Smooth muscle cell (in vitro differentiated cells): ENCODE measurements around the gene AGO4. TPM values are rescaled to one million over a fixed set of nuclear protein-coding genes. Genes with fewer than 3 reads are reported as not detected.

Experiments
- DNase-seq: peaks from one replicate; lab custom pipeline; 2025; ENCODE audit not compliant: unreplicated experiment; lab: John Stamatoyannopoulos, UW
- H2AFZ ChIP-seq: fragments of 200-600 bp; sonication (generic); 2 replicates; pipeline ENCODE4 v1.6.0; 2016; ENCODE audit warnings: antibody characterized with exemption, low read depth, mild to moderate bottlenecking
- H3F3A ChIP-seq: fragments of 200-600 bp; sonication (generic); 2 replicates; pipeline ENCODE4 v1.6.0; 2017; ENCODE audit warnings: antibody characterized with exemption, low read depth
- H3K27ac ChIP-seq: fragments of 200-600 bp; sonication (generic); 2 replicates; pipeline ENCODE4 v1.5.1; 2016; ENCODE audit warnings: low read depth, mild to moderate bottlenecking
- H3K27me3 ChIP-seq: fragments of 200-600 bp; sonication (generic); 2 replicates; pipeline ENCODE4 v1.6.1; 2016; ENCODE audit warnings: low read depth, mild to moderate bottlenecking
- H3K36me3 ChIP-seq: fragments of 200-600 bp; sonication (generic); 2 replicates; pipeline ENCODE4 v1.5.1; 2016; ENCODE audit warnings: low read depth
- H3K4me1 ChIP-seq: fragments of 200-600 bp; sonication (generic); 2 replicates; pipeline ENCODE4 v1.5.1; 2016; ENCODE audit warnings: low read depth
- H3K4me2 ChIP-seq: fragments of 200-600 bp; sonication (generic); 2 replicates; pipeline ENCODE4 v1.6.0; 2016; ENCODE audit warnings: mild to moderate bottlenecking
- H3K4me3 ChIP-seq: fragments of 200-600 bp; sonication (generic); 2 replicates; pipeline ENCODE4 v1.5.1; 2016; ENCODE audit warnings: mild to moderate bottlenecking
- H3K79me2 ChIP-seq: fragments of 200-600 bp; sonication (generic); 2 replicates; pipeline ENCODE4 v1.6.0; 2016; ENCODE audit warnings: low read depth, mild to moderate bottlenecking
- H3K9ac ChIP-seq: fragments of 200-600 bp; sonication (generic); 2 replicates; pipeline ENCODE4 v1.6.0; 2016; ENCODE audit warnings: low read depth
- H3K9me3 ChIP-seq: fragments of 200-600 bp; sonication (generic); replicated peaks from 2 replicates; pipeline ENCODE4 v1.5.1; 2016; ENCODE audit warnings: low read depth
- H4K20me1 ChIP-seq: fragments of 200-600 bp; sonication (generic); 2 replicates; pipeline ENCODE4 v1.6.0; 2016; ENCODE audit warnings: low read depth
- WGBS: methylation state at CpG from one replicate; pipeline ENCODE4 v1.1.7; 2016; ENCODE audit warnings: low lambda C conversion rate; 5-methylcytosine and 5-hydroxymethylcytosine counted together
- polyA plus RNA-seq: library from polyadenylated mRNA; unstranded; fragments of >200 nt; fragmentation: Nextera tagmentation; extraction: Ambion mirVana; gene quantifications from 2 replicates; pipeline ENCODE4 v1.2.1, GENCODE V29; 2016
- total RNA-seq: library from RNA; depleted of rRNA; stranded (reverse); fragments of >200 nt; gene quantifications from 2 replicates; pipeline ENCODE4 v1.2.3, GENCODE V29; 2014
- TF ChIP-seq, protein P1 (sequence below): fragments of 200-600 bp; sonication (generic); IDR thresholded peaks from 2 replicates; pipeline ENCODE4 v1.5.1; 2017; ENCODE audit warnings: borderline replicate concordance, mild to moderate bottlenecking, antibody characterized with exemption; ENCODE audit not compliant: insufficient read depth, poor library complexity, severe bottlenecking

The AGO4 gene
- total and polyA plus RNA-seq, 2 experiments from 2014 or later, result 5.8 to 10.7 TPM

DNA sequence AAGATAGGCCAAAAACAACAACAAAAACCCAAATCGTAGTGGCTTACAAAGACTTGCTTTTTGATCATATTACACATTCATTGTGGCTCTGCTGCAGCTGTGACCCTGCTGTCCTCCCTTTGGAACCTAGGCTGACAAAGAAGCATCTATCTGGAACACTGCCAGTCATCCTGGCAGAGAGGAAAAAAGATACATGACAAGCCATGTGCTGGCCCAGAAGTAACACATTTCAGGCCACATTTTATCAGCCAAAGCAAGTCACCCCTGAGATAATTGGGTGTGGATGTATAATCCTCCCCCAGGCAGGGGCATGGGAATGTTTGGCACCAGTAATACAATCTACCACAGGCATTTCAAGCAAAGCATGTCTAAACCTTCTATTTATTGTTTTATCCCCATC lies 38.0 kb downstream of the AGO4 start:
- no peak for DNase-seq

DNA sequence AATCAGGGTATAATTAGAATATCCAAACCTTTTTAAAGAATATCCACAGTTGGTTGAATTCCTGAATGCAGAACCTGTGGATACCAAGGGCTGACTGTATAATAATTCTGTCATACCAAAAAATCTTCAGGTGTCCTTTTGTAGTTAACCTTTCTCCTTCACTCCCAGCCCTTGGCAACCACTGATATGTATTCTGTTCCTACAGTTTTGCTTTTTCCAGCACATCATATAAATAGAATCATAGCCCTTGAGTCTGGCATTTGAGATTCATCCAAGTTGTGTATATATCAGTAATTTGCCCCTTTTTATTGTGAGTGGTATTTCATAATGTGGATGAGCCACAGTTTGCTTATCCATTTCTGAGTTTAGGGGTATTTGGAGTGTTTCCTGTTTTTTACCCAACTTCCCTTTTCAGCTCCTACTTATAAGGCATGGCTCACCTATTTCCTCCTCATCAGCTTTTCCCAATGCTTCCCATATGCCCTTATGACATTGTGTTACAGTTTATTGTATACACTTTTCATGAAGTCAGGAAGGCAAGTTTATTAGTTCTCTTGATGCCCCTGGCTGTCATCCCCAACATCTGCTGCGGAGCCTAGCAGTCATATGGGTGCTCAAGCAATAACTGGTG lies 40.2 kb downstream of the AGO4 start:
- Histone ChIP-seq H2AFZ (no peak overlapping the region), H3K9me3 (no peaks in the 10 kb centered on the region), H3K36me3 (peaks cover 3% of the 10 kb centered on the region), H3K79me2 (no peaks in the 10 kb centered on the region), H3K4me2 (no peak overlapping the region), H3K9ac (no peak overlapping the region), H3K27me3 (no peaks in the 10 kb centered on the region), H3K4me3 (no peak overlapping the region), H4K20me1 (no peaks in the 10 kb centered on the region), H3K27ac (no peak overlapping the region), H3K4me1 (no peaks in the 10 kb centered on the region), H3F3A (no peaks in the 10 kb centered on the region)
- TF ChIP-seq, protein P1, sequence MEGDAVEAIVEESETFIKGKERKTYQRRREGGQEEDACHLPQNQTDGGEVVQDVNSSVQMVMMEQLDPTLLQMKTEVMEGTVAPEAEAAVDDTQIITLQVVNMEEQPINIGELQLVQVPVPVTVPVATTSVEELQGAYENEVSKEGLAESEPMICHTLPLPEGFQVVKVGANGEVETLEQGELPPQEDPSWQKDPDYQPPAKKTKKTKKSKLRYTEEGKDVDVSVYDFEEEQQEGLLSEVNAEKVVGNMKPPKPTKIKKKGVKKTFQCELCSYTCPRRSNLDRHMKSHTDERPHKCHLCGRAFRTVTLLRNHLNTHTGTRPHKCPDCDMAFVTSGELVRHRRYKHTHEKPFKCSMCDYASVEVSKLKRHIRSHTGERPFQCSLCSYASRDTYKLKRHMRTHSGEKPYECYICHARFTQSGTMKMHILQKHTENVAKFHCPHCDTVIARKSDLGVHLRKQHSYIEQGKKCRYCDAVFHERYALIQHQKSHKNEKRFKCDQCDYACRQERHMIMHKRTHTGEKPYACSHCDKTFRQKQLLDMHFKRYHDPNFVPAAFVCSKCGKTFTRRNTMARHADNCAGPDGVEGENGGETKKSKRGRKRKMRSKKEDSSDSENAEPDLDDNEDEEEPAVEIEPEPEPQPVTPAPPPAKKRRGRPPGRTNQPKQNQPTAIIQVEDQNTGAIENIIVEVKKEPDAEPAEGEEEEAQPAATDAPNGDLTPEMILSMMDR, result no peak
- WGBS, result 100% methylated on average over 1 of the region's 1 CpG
- DNase-seq, result no peak

More for the DNA sequence above, 38.0 kb downstream of the AGO4 start:
- H3K27ac ChIP-seq, result no peak overlapping the region
- H4K20me1 ChIP-seq, result no peaks in the 10 kb centered on the region
- no peaks in the 10 kb centered on the region for H3F3A ChIP-seq
- H3K4me3 ChIP-seq, result no peak overlapping the region
- no peaks in the 10 kb centered on the region for H3K27me3 ChIP-seq
- no peaks in the 10 kb centered on the region for H3K79me2 ChIP-seq
- no peaks in the 10 kb centered on the region for H3K9me3 ChIP-seq
- H2AFZ ChIP-seq, result no peak overlapping the region
- H3K4me1 ChIP-seq, result no peaks in the 10 kb centered on the region
- WGBS, result 97% methylated on average over 1 of the region's 1 CpG
- peaks cover 10% of the 10 kb centered on the region for H3K36me3 ChIP-seq
- H3K9ac ChIP-seq, result no peak overlapping the region
- H3K4me2 ChIP-seq, result no peak overlapping the region
- TF ChIP-seq, protein P1, result no peak

DNA sequence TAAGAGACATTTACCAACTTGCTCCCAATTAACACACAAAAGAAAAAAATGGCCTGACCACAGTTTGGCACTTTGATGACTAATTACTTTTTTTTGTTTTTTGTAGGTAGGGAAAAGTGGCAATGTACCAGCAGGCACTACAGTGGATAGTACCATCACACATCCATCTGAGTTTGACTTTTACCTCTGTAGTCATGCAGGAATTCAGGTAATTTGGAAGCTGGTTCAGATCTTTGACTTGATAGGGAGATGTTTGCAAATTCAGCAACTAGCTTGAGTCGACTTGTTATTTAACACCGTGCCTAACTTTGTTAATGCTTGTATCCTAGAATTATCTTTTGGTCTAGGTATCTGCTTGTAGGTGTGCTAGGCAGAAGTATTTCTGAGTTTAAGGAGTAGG lies 42.2 kb downstream of the AGO4 start:
- no peaks in the 10 kb centered on the region for H3K79me2 ChIP-seq
- H3K9ac ChIP-seq, result no peak overlapping the region
- peaks cover 3% of the 10 kb centered on the region for H3K4me1 ChIP-seq
- TF ChIP-seq, protein P1, result no peak
- no peaks in the 10 kb centered on the region for H4K20me1 ChIP-seq
- no peak overlapping the region for H3K4me3 ChIP-seq
- 38% methylated on average over 2 of the region's 2 CpGs for WGBS
- H2AFZ ChIP-seq, result no peak overlapping the region
- no peak for DNase-seq
- no peaks in the 10 kb centered on the region for H3K36me3 ChIP-seq
- no peak overlapping the region for H3K4me2 ChIP-seq
- no peaks in the 10 kb centered on the region for H3K27me3 ChIP-seq
- H3K9me3 ChIP-seq, result no peaks in the 10 kb centered on the region
- no peak overlapping the region for H3K27ac ChIP-seq
- H3F3A ChIP-seq, result no peaks in the 10 kb centered on the region

DNA sequence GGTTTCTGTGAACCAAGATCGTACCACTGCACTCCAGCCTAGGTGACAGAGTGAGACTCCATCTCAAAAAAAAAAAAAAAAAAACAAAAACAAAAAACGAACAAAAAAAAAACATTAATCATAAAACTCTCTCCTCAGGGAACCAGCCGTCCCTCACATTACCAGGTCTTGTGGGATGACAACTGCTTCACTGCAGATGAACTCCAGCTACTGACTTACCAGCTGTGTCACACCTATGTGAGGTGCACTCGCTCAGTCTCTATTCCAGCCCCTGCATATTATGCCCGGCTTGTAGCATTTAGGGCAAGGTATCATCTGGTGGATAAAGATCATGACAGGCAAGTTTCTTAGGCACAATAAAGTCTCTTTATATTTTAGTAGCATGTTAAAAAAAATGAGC lies 42.9 kb downstream of the AGO4 start:
- Histone ChIP-seq H3K27me3 (no peaks in the 10 kb centered on the region), H3K36me3 (no peaks in the 10 kb centered on the region), H3K4me1 (peaks cover 7% of the 10 kb centered on the region), H3F3A (no peaks in the 10 kb centered on the region), H3K4me3 (no peak overlapping the region), H3K9me3 (no peaks in the 10 kb centered on the region), H3K4me2 (no peak overlapping the region), H3K27ac (no peak overlapping the region), H3K79me2 (no peaks in the 10 kb centered on the region), H4K20me1 (no peaks in the 10 kb centered on the region), H3K9ac (no peak overlapping the region), H2AFZ (no peak overlapping the region)
- DNase-seq, result no peak
- TF ChIP-seq, protein P1, result no peak
- 93% methylated on average over 5 of the region's 5 CpGs for WGBS
